Measurements from ENCODE around the gene RNU5B-1. TPM values are rescaled to one million over a fixed set of nuclear protein-coding genes. Genes with fewer than 3 reads are reported as not detected.

The RNU5B-1 gene
- polyA plus RNA-seq, 2 of the 4 experiments (the other 2 are of a cell fraction), result not detected

DNA sequence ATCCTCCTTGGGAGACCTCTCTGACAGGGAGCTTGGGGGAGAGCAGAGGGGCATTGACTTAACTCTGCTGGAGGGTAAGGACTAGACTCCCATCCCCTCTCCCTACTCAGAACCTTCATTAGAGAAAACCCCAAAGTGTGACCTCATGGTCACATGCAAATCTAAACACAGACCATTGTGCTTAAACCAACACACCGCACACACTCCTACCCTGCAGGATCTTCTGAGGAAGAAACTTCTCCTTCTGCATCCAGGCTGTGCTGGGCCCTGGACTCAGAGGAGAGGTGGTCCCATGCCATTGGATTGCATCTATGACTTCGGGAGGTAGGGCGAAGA, 17.0 kb upstream of the RNU5B-1 start:
- no peaks in the 10 kb centered on the region for H3K9me3 ChIP-seq
- ChIA-PET CTCF (interaction anchor here (0.5 to 23.8 kb wide), 15 partner anchors 8 to 221 kb away, joined by 3 to 408 read pairs (median 6); partner anchors contain the start of genes CLPX, RNU5A-1 and RNU5B-1), POLR2A (interaction anchor here (0.8 to 4.2 kb wide), 6 partner anchors 8 to 103 kb away, joined by 4 to 53 read pairs (median 16); partner anchors contain the start of genes CLPX, RNU5A-1 and RNU5B-1)
- 96% methylated on average over 3 of the region's 3 CpGs for WGBS (ENCODE audit: missing lambda C conversion rate)
- DNase-seq (ENCODE audit: low read depth in 1 of 2, low spot score in 1 of 2) (no peak), FAIRE-seq (no peak), ATAC-seq (no peak)
- H3K4me2 ChIP-seq, result peak overlapping the region; percentile 89
- H3K27ac ChIP-seq, result peak overlapping the region; percentile 85 to 91
- TF ChIP-seq NPAS2 (CRISPR knock-in tag; IDR thresholded peaks at IDR 0.05; ENCODE audit: borderline replicate concordance), result no peak
- TF ChIP-seq EHF (CRISPR knock-in tag; IDR thresholded peaks at IDR 0.05), result no peak
- TF ChIP-seq KDM5A (IDR thresholded peaks at IDR 0.05), result no peak
- peaks cover 14% of the 10 kb centered on the region for H3K4me1 ChIP-seq
- peak overlapping the region; percentile 65 for H3K4me3 ChIP-seq

DNA sequence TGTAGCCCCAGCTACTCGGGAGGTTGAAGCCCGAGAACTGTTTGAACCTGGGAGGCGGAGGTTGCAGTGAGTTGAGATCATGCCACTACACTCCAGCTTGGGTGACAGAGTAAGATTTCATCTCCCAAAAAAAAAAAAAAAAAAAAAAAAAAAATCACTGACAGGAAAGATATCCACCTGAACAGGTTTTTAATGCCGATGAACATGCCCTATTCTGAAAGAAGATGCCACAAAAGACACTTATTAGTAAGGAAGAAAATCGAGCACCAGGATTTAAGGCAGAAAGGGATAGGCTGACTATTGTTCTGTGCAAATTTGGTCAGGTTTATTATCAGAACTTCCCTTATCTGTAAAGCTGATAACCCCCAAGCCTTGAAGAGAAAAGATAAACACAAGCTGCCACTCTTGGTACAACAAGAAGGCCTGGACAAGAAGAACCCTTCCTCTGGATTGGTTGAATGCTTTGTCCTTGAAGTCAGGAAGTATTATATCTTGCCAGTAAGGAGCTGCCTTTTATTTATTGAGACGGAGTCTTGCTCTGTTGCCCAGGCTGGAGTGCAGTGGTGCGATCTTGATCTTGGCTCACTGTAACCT, 15.1 kb upstream of the RNU5B-1 start:
- CTCF ChIA-PET, result interaction anchor here (0.7 to 23.8 kb wide), 6 partner anchors 8 to 98 kb away, joined by 3 to 408 read pairs (median 4); partner anchors contain the start of gene CLPX
- Histone ChIP-seq H3K27ac (no peak overlapping the region), H3K4me1 (peaks cover 14% of the 10 kb centered on the region), H3K9me3 (no peaks in the 10 kb centered on the region), H3K4me2 (no peak overlapping the region), H3K4me3 (no peak overlapping the region)
- POLR2A ChIA-PET, result interaction anchor here (1.3 kb wide), 1 partner anchor 104 kb away, joined by 13 read pairs; no protein-coding TSS in a partner anchor
- WGBS (ENCODE audit: missing lambda C conversion rate), result 84% methylated on average over 7 of the region's 7 CpGs
- no peak for FAIRE-seq
- no peak for ATAC-seq
- TF ChIP-seq SREBF2 (IDR thresholded peaks at IDR 0.05), result no peak
- no peak for TF ChIP-seq CHD2 (IDR thresholded peaks at IDR 0.05; ENCODE audit: low read length, partially characterized antibody)
- TF ChIP-seq MAFK (IDR thresholded peaks at IDR 0.05; ENCODE audit: partially characterized antibody), result no peak
- TF ChIP-seq PHF8 (IDR thresholded peaks at IDR 0.05; ENCODE audit: borderline replicate concordance, low read depth), result no peak
- TF ChIP-seq KDM1A (IDR thresholded peaks at IDR 0.05; ENCODE audit: low read depth), result no peak
- TF ChIP-seq HOXA7 (CRISPR knock-in tag; IDR thresholded peaks at IDR 0.05), result no peak
- TF ChIP-seq FOSB (CRISPR knock-in tag; IDR thresholded peaks at IDR 0.05), result no peak
- TF ChIP-seq RFX5 (IDR thresholded peaks at IDR 0.05), result no peak
- no peak for TF ChIP-seq RCOR1 (IDR thresholded peaks at IDR 0.05; ENCODE audit: low read depth, low read length)
- no peak for TF ChIP-seq CBX2 (IDR thresholded peaks at IDR 0.05; ENCODE audit: borderline replicate concordance, low read depth)
- no peak for TF ChIP-seq RNF2 (IDR thresholded peaks at IDR 0.05; ENCODE audit: borderline replicate concordance, low read depth)
- DNase-seq (ENCODE audit: low read depth in 1 of 2, low spot score in 1 of 2), result no peak

DNA sequence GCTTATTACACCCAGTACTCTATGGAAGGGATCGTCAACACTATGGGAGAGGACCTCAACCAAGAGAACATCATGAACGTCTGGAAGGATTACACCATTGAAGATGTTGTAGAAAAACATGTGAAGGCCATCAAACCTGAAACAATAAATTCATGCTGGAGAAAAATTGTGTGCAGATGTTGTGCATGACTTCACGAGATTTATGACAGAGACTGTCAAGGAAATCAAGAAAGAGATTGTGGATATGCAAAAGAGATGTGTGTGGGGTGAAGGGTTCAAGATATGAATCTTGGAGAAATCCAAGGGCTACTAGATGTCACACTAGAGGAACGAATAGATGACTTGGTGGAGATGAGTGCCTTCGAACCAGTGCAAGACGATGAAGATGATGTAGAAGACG, 14.2 kb upstream of the RNU5B-1 start:
- Histone ChIP-seq H3K27ac (no peak overlapping the region), H3K9me3 (no peaks in the 10 kb centered on the region), H3K4me3 (no peak overlapping the region), H3K4me2 (no peak overlapping the region), H3K4me1 (peaks cover 14% of the 10 kb centered on the region)
- DNase-seq (ENCODE audit: low read depth in 1 of 2, low spot score in 1 of 2) (no peak), ATAC-seq (no peak), FAIRE-seq (no peak)
- ChIA-PET POLR2A (no interaction called here), CTCF (interaction anchor here (1.1 to 23.8 kb wide), 3 partner anchors 7 to 99 kb away, joined by 4 to 408 read pairs (median 54); partner anchors contain the start of gene CLPX)
- WGBS (ENCODE audit: missing lambda C conversion rate), result 75% methylated on average over 7 of the region's 7 CpGs
- no peak for TF ChIP-seq SREBF2 (IDR thresholded peaks at IDR 0.05)
- no peak for TF ChIP-seq CHD4 (IDR thresholded peaks at IDR 0.05; ENCODE audit: borderline replicate concordance)
- no peak for TF ChIP-seq HDAC2 (IDR thresholded peaks at IDR 0.05)
- no peak for TF ChIP-seq PHF8 (IDR thresholded peaks at IDR 0.05; ENCODE audit: borderline replicate concordance, low read depth)
- no peak for TF ChIP-seq ZSCAN20 (CRISPR knock-in tag; IDR thresholded peaks at IDR 0.05)
- no peak for TF ChIP-seq NPAS2 (CRISPR knock-in tag; IDR thresholded peaks at IDR 0.05; ENCODE audit: borderline replicate concordance)
- TF ChIP-seq ZFP36 (IDR thresholded peaks at IDR 0.05; ENCODE audit: borderline replicate concordance, partially characterized antibody), result no peak
- TF ChIP-seq RAD21 (conservative IDR thresholded peaks at IDR 0.05 in 1 of 2, IDR thresholded peaks at IDR 0.05 in 1 of 2), result no peak
- no peak for TF ChIP-seq HOXB13 (CRISPR knock-in tag; IDR thresholded peaks at IDR 0.05; ENCODE audit: low read depth)
- TF ChIP-seq RARB (CRISPR knock-in tag; IDR thresholded peaks at IDR 0.05), result no peak
- no peak for TF ChIP-seq SMC3 (IDR thresholded peaks at IDR 0.05)
- TF ChIP-seq HOXA7 (CRISPR knock-in tag; IDR thresholded peaks at IDR 0.05), result no peak
- TF ChIP-seq, protein P1, sequence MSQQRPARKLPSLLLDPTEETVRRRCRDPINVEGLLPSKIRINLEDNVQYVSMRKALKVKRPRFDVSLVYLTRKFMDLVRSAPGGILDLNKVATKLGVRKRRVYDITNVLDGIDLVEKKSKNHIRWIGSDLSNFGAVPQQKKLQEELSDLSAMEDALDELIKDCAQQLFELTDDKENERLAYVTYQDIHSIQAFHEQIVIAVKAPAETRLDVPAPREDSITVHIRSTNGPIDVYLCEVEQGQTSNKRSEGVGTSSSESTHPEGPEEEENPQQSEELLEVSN (IDR thresholded peaks at IDR 0.05; ENCODE audit: borderline replicate concordance, low read depth), result no peak
- no peak for TF ChIP-seq JUN (IDR thresholded peaks at IDR 0.05)
- no peak for TF ChIP-seq TFCP2L1 (CRISPR knock-in tag; IDR thresholded peaks at IDR 0.05)
- TF ChIP-seq KDM1A (IDR thresholded peaks at IDR 0.05; ENCODE audit: low read depth), result no peak
- TF ChIP-seq EHF (CRISPR knock-in tag; IDR thresholded peaks at IDR 0.05), result no peak
- TF ChIP-seq, protein P2, sequence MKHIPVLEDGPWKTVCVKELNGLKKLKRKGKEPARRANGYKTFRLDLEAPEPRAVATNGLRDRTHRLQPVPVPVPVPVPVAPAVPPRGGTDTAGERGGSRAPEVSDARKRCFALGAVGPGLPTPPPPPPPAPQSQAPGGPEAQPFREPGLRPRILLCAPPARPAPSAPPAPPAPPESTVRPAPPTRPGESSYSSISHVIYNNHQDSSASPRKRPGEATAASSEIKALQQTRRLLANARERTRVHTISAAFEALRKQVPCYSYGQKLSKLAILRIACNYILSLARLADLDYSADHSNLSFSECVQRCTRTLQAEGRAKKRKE (CRISPR knock-in tag; IDR thresholded peaks at IDR 0.05; ENCODE audit: low read depth), result no peak
- TF ChIP-seq FOSB (CRISPR knock-in tag; IDR thresholded peaks at IDR 0.05), result no peak
- no peak for TF ChIP-seq RFX5 (IDR thresholded peaks at IDR 0.05)
